Heart right ventricle (tissue), 16 donors: ENCODE results near the gene BUB1B. TPM values are rescaled to one million over a fixed set of nuclear protein-coding genes. Genes with fewer than 3 reads are reported as not detected.

Experiments
- ATAC-seq, 8 donors: fragments of 200-7000 bp; cut with Tn5 transposase; one replicate each; pipeline ENCODE4 v1.9.1; 2020; ENCODE audit warnings: mild to moderate bottlenecking in 8 of 8, moderate library complexity in 8 of 8, moderate number of reproducible peaks in 1 of 8
- DNase-seq, 2 donors: peaks; one replicate each; pipeline ENCODE4 v3.0.0-alpha.2; 2020
- H3K27ac ChIP-seq, 10 donors: fragments of 200-600 bp; sonication (generic) in 2 of 10; one replicate each; pipeline versions ENCODE4 v1.5.0 to v1.8.0; 2020 to 2022; ENCODE audit warnings: mild to moderate bottlenecking in 3 of 10
- H3K27me3 ChIP-seq, 7 donors: fragments of 200-600 bp; one replicate each; pipeline ENCODE4 v1.8.0; 2021 to 2022; ENCODE audit warnings: mild to moderate bottlenecking in 2 of 7
- H3K36me3 ChIP-seq, 9 donors: fragments of 200-600 bp; sonication (generic) in 1 of 9; one replicate each; pipeline versions ENCODE4 v1.5.0 to v1.8.0; 2020 to 2022; ENCODE audit warnings: mild to moderate bottlenecking in 2 of 9
- H3K4me1 ChIP-seq, 9 donors: fragments of 200-600 bp; sonication (generic) in 1 of 9; one replicate each; pipeline versions ENCODE4 v1.5.0 to v1.8.0; 2020 to 2022; ENCODE audit warnings: mild to moderate bottlenecking in 4 of 9
- H3K4me3 ChIP-seq, 10 donors: fragments of 200-600 bp; sonication (generic) in 2 of 10; one replicate each; pipeline versions ENCODE4 v1.5.0 to v1.8.0; 2020 to 2022; ENCODE audit warnings: mild to moderate bottlenecking in 7 of 10, moderate library complexity in 2 of 10
- H3K9me3 ChIP-seq, 11 donors: fragments of 200-600 bp in 10 of 11; sonication (generic) in 2 of 11; one replicate each; pipeline versions ENCODE4 v1.5.0 to v1.8.0; 2013 to 2022; ENCODE audit warnings: mild to moderate bottlenecking in 2 of 11, control low read depth in 1 of 11, moderate library complexity in 1 of 11
- CTCF ChIP-seq, 9 donors: fragments of 200-600 bp; sonication (generic) in 2 of 9; IDR thresholded peaks; one replicate each; pipeline versions ENCODE4 v1.5.0 to v1.8.0; 2021 to 2022; ENCODE audit warnings: antibody characterized with exemption in 9 of 9, mild to moderate bottlenecking in 5 of 9, moderate library complexity in 1 of 9
- WGBS, 2 donors: extraction: QIAGEN DNeasy Blood & Tissue Kit; methylation state at CpG; one replicate each; pipeline ENCODE4 v1.1.7; 2013; ENCODE audit warnings: inconsistent platforms in 1 of 2; 5-methylcytosine and 5-hydroxymethylcytosine counted together
- intact Hi-C, 10 donors: fragments of 100-400 bp; cut with DNase I; formaldehyde crosslinking; loops; one replicate each; pipeline versions ENCODE4 v1.11.1 to v1.14.2; 2022
- polyA plus RNA-seq, 2 donors: library from polyadenylated mRNA; stranded (reverse); fragments of 200-250 nt; gene quantifications; one replicate each; pipeline ENCODE4 v1.2.3, GENCODE V29; 2013
- total RNA-seq, 10 donors: library from RNA; stranded (reverse); fragmentation: NEBNext Ultra II Directional in 3 of 10; extraction: Animal tissue kit (Norgen Biotek cat#: 25700) in 3 of 10; gene quantifications; one replicate each; pipeline versions ENCODE4 v1.2.1 to v1.2.4, GENCODE V29; 2021 to 2023
- donor health status: Arrhythmogenic right ventricular cardiomyopathy.
- donor health status: ischemic (EF 13 %, LVEDD 7.1; RV severe dilation, severe dysfunction).
- donor health status: healthy with polysubstance abuse.
- donor health status: DM: no; HTN: yes; CAD: no.
- donor health status: DM: no; HTN: no; CAD: no.
- donor health status: ischemic (EF 25% LVEDD 6.9; RV normal size, moderate dysfunction).
- donor health status: ischemic (EF 25% LVEDD 5.7; RV mildly dilated, moderate dysfunction).
- donor health status: healthy.
- donor health status: DM: yes; HTN: yes; CAD: no.
- donor health status: Ischemic cardiomyopathy.
- donor health status: ischemic (EF 35%, LVEDD 5.7; RV mildly dilated, moderate dysfunction).
- donor health status: nonischemic (EF 11% LVEDD 7.7; RV severe dilation, severe dysfunction).
- donor health status: DM: yes; HTN: yes; CAD: no.
- donor health status: PGD.
- donor health status: ischemic (EF 29% LVEDD 5.4; RV normal size, mild dysfunction).
- donor health status: nonischemic (EF 23%, LVEDD 6.1; RV moderate dilation, normal function).

The BUB1B gene
- total and polyA plus RNA-seq, 12 donors = 0.17 to 5.1 (median 1.0) TPM

- Histone ChIP-seq H3K4me3 (no peak overlapping the region), H3K27me3 (no peaks in the 10 kb centered on the region), H3K9me3 (no peaks in the 10 kb centered on the region), H3K27ac (no peak overlapping the region), H3K36me3 (no peaks in the 10 kb centered on the region), H3K4me1 (peaks cover 0 to 10% (median 0%) of the 10 kb centered on the region in 9 donors)
- WGBS, 2 donors = 83% methylated on average over 10 of the region's 10 CpGs
- DNase-seq (no peak), ATAC-seq (no peak)
- TF ChIP-seq CTCF (IDR thresholded peaks at IDR 0.05) = no peak
- intact Hi-C loops = loop anchor here in 2 of 10 donors (5.0 kb wide), 2 partner anchors 33 to 38 kb away; no protein-coding TSS in a partner anchor
Observed at GRCh38 chr15:40265355-40265754, 104.5 kb downstream of the BUB1B start.

- H3K9me3 ChIP-seq = no peaks in the 10 kb centered on the region
- 93 to 94% methylated on average over 20 of the region's 20 CpGs for WGBS, 2 donors
- peaks cover 0 to 10% (median 0%) of the 10 kb centered on the region in 9 donors for H3K4me1 ChIP-seq
- intact Hi-C loops = loop anchor here in 2 of 10 donors (5.0 kb wide), 2 partner anchors 34 to 39 kb away; no protein-coding TSS in a partner anchor
- no peak for DNase-seq
- H3K4me3 ChIP-seq = no peak overlapping the region
- no peak for ATAC-seq
- H3K27ac ChIP-seq = no peak overlapping the region
- H3K27me3 ChIP-seq = no peaks in the 10 kb centered on the region
- no peaks in the 10 kb centered on the region for H3K36me3 ChIP-seq
- TF ChIP-seq CTCF (IDR thresholded peaks at IDR 0.05) = no peak
Observed at GRCh38 chr15:40265875-40266274, 105.0 kb downstream of the BUB1B start.

GRCh38 chr15:40266828-40267304 lies 106.0 kb downstream of the BUB1B start:
- peak in 1 of 2 donors; percentile 32 for DNase-seq
- no peaks in the 10 kb centered on the region for H3K9me3 ChIP-seq

GRCh38 chr15:40267670-40268069 lies 106.8 kb downstream of the BUB1B start:
- intact Hi-C loops = loop anchor here in 2 of 10 donors (5.0 kb wide), 2 partner anchors 35 to 40 kb away; no protein-coding TSS in a partner anchor
- H3K27ac ChIP-seq = no peak overlapping the region
- 75 to 85% methylated on average over 4 of the region's 4 CpGs for WGBS, 2 donors
- no peak overlapping the region for H3K4me3 ChIP-seq
- DNase-seq (no peak), ATAC-seq (no peak)
- TF ChIP-seq CTCF (IDR thresholded peaks at IDR 0.05) = no peak
- peaks cover 0 to 10% (median 0%) of the 10 kb centered on the region in 9 donors for H3K4me1 ChIP-seq
- H3K27me3 ChIP-seq = no peaks in the 10 kb centered on the region
- H3K9me3 ChIP-seq = no peaks in the 10 kb centered on the region
- no peaks in the 10 kb centered on the region for H3K36me3 ChIP-seq

More at GRCh38 chr15:40266828-40267304, 106.0 kb downstream of the BUB1B start:
- H3K27ac ChIP-seq = no peak overlapping the region
- H3K36me3 ChIP-seq = no peaks in the 10 kb centered on the region
- ATAC-seq = peak in 5 of 8 donors; percentile 45 to 81 (median 56)
- H3K4me1 ChIP-seq = peaks cover 0 to 10% (median 0%) of the 10 kb centered on the region in 9 donors
- no peak for TF ChIP-seq CTCF (IDR thresholded peaks at IDR 0.05)
- intact Hi-C loops = loop anchor here in 2 of 10 donors (5.0 kb wide), 2 partner anchors 35 to 40 kb away; no protein-coding TSS in a partner anchor
- H3K4me3 ChIP-seq = no peak overlapping the region
- WGBS, 2 donors = 38 to 60% methylated on average over 7 of the region's 7 CpGs
- H3K27me3 ChIP-seq = no peaks in the 10 kb centered on the region
